ENCODE results near the gene SH3BGRL3.

SH3BGRL3 gene

DNA sequence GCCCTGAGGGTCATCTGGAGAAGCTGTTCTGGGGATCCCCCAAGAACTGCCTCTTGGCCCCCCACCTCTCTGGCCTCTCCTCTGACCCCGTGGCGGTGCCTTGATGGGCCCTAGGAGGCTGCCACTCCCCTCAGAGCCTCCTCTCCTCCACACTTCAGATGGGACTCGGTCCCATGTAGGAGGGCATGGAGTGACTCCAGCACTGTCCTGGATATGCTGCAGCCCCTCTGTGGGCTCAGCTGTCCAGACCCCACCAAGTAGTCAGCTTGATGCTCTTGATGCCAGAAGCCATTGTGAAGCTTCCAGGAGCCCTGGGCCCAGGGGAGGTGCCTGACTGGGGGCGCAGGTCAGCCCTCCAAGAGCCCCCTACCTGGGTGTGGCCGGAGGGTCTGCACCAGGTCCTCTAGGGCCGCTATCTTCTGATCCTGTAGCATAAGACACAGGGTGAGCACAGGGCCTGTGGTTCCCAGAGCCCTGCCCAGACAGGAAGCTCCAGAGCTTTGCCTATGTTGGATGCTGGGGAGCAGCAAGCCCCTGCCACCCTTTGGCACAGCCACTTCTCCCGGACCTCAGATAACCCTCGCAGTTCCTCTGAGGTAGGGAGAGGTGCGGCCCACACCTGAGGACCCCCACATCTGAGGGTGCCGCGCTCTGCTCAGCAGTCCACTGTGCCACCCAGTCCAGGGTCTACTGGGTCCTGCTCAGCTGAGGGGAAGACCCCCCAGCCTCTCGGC, 17.3 kb downstream of the SH3BGRL3 start:
- Histone ChIP-seq H3K27me3 (ENCODE audit: insufficient read depth, poor library complexity, severe bottlenecking) (no peaks in the 10 kb centered on the region), H3K9me3 (ENCODE audit: severe bottlenecking) (no peaks in the 10 kb centered on the region), H3K27ac (ENCODE audit: poor library complexity, severe bottlenecking) (peak overlapping the region; percentile 66), H3K4me1 (ENCODE audit: insufficient read depth, poor library complexity, severe bottlenecking) (peaks cover 21% of the 10 kb centered on the region), H3K4me3 (ENCODE audit: severe bottlenecking) (no peak overlapping the region), H3K36me3 (ENCODE audit: low read depth) (no peaks in the 10 kb centered on the region)
- no peak for ATAC-seq (ENCODE audit: low read depth)
- TF ChIP-seq, protein P1, sequence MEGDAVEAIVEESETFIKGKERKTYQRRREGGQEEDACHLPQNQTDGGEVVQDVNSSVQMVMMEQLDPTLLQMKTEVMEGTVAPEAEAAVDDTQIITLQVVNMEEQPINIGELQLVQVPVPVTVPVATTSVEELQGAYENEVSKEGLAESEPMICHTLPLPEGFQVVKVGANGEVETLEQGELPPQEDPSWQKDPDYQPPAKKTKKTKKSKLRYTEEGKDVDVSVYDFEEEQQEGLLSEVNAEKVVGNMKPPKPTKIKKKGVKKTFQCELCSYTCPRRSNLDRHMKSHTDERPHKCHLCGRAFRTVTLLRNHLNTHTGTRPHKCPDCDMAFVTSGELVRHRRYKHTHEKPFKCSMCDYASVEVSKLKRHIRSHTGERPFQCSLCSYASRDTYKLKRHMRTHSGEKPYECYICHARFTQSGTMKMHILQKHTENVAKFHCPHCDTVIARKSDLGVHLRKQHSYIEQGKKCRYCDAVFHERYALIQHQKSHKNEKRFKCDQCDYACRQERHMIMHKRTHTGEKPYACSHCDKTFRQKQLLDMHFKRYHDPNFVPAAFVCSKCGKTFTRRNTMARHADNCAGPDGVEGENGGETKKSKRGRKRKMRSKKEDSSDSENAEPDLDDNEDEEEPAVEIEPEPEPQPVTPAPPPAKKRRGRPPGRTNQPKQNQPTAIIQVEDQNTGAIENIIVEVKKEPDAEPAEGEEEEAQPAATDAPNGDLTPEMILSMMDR (IDR thresholded peaks at IDR 0.05; ENCODE audit: poor library complexity, severe bottlenecking) = no peak
- no peak for DNase-seq (ENCODE audit: low spot score)

DNA sequence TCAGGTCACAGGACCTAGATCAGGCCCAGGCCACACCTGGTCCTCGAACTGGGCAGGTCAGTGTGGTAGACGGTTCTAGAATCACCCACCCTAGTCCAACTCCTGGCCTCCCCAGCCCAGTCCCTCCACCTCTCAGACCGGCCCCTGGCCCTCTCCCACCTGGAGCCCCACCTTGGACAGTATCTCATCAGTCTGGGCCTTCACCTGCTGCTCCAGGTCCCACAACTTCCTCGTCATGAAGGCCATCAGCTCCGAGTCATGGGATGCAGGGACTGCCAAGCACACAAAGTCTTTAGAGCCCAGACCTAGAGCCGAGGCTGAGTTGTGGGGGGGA, 17.9 kb downstream of the SH3BGRL3 start:
- H3K27ac ChIP-seq (ENCODE audit: poor library complexity, severe bottlenecking) = peak overlapping the region; percentile 66
- DNase-seq (ENCODE audit: low spot score) = no peak
- no peaks in the 10 kb centered on the region for H3K27me3 ChIP-seq (ENCODE audit: insufficient read depth, poor library complexity, severe bottlenecking)
- TF ChIP-seq, protein P1 (IDR thresholded peaks at IDR 0.05; ENCODE audit: poor library complexity, severe bottlenecking) = no peak
- H3K4me3 ChIP-seq (ENCODE audit: severe bottlenecking) = no peak overlapping the region
- no peak for ATAC-seq (ENCODE audit: low read depth)
- H3K9me3 ChIP-seq (ENCODE audit: severe bottlenecking) = no peaks in the 10 kb centered on the region
- no peaks in the 10 kb centered on the region for H3K36me3 ChIP-seq (ENCODE audit: low read depth)
- peaks cover 21% of the 10 kb centered on the region for H3K4me1 ChIP-seq (ENCODE audit: insufficient read depth, poor library complexity, severe bottlenecking)

DNA sequence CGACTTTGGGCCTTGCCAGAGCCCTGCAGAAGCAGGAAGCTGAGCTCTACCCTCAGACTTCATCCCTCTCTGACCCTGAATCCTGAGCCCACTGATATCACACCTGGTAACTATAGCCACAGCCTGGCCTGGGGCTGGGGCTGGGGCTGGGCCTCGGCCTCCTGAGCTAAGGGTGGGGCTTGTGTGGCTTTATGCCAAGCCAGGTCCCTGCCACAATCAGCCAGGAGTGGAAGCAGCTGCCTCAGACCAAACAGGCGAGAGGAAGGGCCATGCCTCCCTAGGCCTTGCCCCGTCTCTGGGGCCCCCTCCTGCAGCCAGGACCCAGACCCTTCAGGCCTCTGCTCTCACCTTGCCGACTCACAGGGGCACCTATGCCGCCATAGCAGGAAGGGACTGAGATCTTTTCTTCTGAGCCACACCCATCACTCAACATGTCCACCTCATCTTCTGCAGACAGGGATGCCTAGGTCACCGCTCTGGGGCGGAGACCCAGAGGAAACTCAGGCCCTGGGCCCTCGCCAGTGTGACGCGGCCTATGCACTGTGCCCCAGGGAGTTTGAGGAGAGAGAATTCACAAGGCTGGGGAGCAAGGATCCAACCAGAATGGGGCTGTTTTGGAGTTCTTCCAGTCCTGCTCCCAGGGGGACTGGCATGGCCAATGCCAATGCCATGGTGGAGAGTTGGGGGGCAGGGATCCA, 20.8 kb downstream of the SH3BGRL3 start:
- Histone ChIP-seq H3K27me3 (ENCODE audit: insufficient read depth, poor library complexity, severe bottlenecking) (no peaks in the 10 kb centered on the region), H3K4me1 (ENCODE audit: insufficient read depth, poor library complexity, severe bottlenecking) (peaks cover 26% of the 10 kb centered on the region), H3K36me3 (ENCODE audit: low read depth) (no peaks in the 10 kb centered on the region), H3K9me3 (ENCODE audit: severe bottlenecking) (no peaks in the 10 kb centered on the region), H3K27ac (ENCODE audit: poor library complexity, severe bottlenecking) (no peak overlapping the region), H3K4me3 (ENCODE audit: severe bottlenecking) (no peak overlapping the region)
- no peak for DNase-seq (ENCODE audit: low spot score)
- no peak for ATAC-seq (ENCODE audit: low read depth)
- TF ChIP-seq, protein P1 (IDR thresholded peaks at IDR 0.05; ENCODE audit: poor library complexity, severe bottlenecking) = no peak

DNA sequence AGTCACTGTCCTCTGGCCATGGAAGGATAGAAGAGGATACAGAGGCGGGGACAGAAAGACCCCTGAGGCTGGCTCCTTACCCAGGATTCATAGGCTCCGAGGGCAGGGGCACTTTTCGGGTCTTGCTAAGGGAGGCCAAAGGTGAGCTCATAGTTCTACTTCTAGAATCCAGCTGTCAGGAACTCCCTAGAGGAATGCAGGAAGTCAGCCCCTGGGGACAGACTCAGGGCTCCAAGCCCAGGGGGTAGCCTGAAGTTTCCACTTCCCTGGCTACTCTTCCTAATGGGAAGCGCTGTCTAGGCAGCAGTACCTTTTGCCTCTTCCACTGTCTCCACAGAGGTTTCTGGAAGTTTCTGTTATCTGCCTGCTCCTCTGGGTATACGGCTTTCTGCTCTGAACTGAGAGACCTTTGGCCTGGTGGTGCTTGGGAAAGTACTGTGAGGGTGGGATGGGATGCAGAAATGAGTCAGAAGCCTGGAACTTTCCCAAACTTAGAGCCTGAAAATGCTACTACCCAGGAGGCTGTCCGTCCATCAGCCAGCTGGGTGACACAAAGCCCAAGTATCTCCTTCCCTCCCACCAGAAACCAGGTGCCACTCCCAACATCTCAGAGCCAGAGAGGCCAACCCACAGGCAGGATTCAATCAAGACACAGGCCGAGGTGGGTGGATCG, 23.0 kb downstream of the SH3BGRL3 start:
- H3K9me3 ChIP-seq (ENCODE audit: severe bottlenecking) = no peaks in the 10 kb centered on the region
- DNase-seq (ENCODE audit: low spot score) = no peak
- H3K27me3 ChIP-seq (ENCODE audit: insufficient read depth, poor library complexity, severe bottlenecking) = no peaks in the 10 kb centered on the region
- H3K27ac ChIP-seq (ENCODE audit: poor library complexity, severe bottlenecking) = peak overlapping the region; percentile 46
- peaks cover 29% of the 10 kb centered on the region for H3K4me1 ChIP-seq (ENCODE audit: insufficient read depth, poor library complexity, severe bottlenecking)
- H3K4me3 ChIP-seq (ENCODE audit: severe bottlenecking) = no peak overlapping the region
- TF ChIP-seq, protein P1 (IDR thresholded peaks at IDR 0.05; ENCODE audit: poor library complexity, severe bottlenecking) = no peak
- no peak for ATAC-seq (ENCODE audit: low read depth)
- no peaks in the 10 kb centered on the region for H3K36me3 ChIP-seq (ENCODE audit: low read depth)
